OCI-LY1 (cell line): ENCODE measurements around the gene SMIM5.

Experiments used
- H2AFZ ChIP-seq: fragments of 200-600 bp; sonication (generic), shearing (Covaris generic); 2 replicates; pipeline ENCODE4 v1.6.0; 2014; ENCODE audit warnings: antibody characterized with exemption, mild to moderate bottlenecking, low read length
- H3F3A ChIP-seq: fragments of 200-600 bp; sonication (generic), shearing (Covaris generic); 2 replicates; pipeline ENCODE4 v1.6.0; 2014; ENCODE audit warnings: mild to moderate bottlenecking, antibody characterized with exemption, low read length, moderate library complexity; ENCODE audit not compliant: insufficient read depth
- H3K27ac ChIP-seq: fragments of 200-600 bp; sonication (generic); 2 replicates; pipeline ENCODE4 v1.5.1; 2014; ENCODE audit warnings: low read length, mixed run types, mild to moderate bottlenecking, low read depth; ENCODE audit not compliant: poor library complexity, severe bottlenecking
- H3K27me3 ChIP-seq: fragments of 200-600 bp; sonication (generic); 2 replicates; pipeline ENCODE4 v1.6.0; 2014; ENCODE audit warnings: antibody characterized with exemption, mild to moderate bottlenecking, low read length, moderate library complexity; ENCODE audit not compliant: insufficient read depth
- H3K36me3 ChIP-seq: fragments of 200-600 bp; sonication (generic); 2 replicates; pipeline ENCODE4 v1.6.1; 2014; ENCODE audit warnings: mild to moderate bottlenecking, antibody characterized with exemption, low read length, moderate library complexity, mixed read lengths; ENCODE audit not compliant: insufficient read depth
- H3K4me1 ChIP-seq: fragments of 200-600 bp; sonication (generic); 2 replicates; pipeline ENCODE4 v1.5.1; 2014; ENCODE audit warnings: mild to moderate bottlenecking, low read length, moderate library complexity; ENCODE audit not compliant: insufficient read depth, severe bottlenecking
- H3K4me2 ChIP-seq: fragments of 200-600 bp; sonication (generic), shearing (Covaris generic); 2 replicates; pipeline ENCODE4 v1.6.1; 2014; ENCODE audit warnings: low read length
- H3K4me3 ChIP-seq: fragments of 200-600 bp; sonication (generic); 2 replicates; pipeline ENCODE4 v1.5.1; 2014; ENCODE audit warnings: low read length, low read depth, mild to moderate bottlenecking, mixed read lengths; ENCODE audit not compliant: poor library complexity, severe bottlenecking
- H3K79me2 ChIP-seq: fragments of 200-600 bp; shearing (Covaris generic); 2 replicates; pipeline ENCODE4 v1.6.1; 2016; ENCODE audit warnings: mixed run types, low read length, mixed read lengths; ENCODE audit not compliant: insufficient read depth
- H3K9ac ChIP-seq: fragments of 200-600 bp; sonication (generic), shearing (Covaris generic); 2 replicates; pipeline ENCODE4 v1.6.1; 2014; ENCODE audit warnings: mild to moderate bottlenecking, low read length, mixed read lengths
- H3K9me2 ChIP-seq: fragments of 200-600 bp; sonication (generic), shearing (Covaris generic); 2 replicates; pipeline ENCODE4 v1.6.1; 2014; ENCODE audit warnings: low read depth, mild to moderate bottlenecking, low read length, mixed read lengths
- H3K9me3 ChIP-seq: fragments of 200-600 bp; shearing (Covaris generic); 2 replicates; pipeline ENCODE4 v1.6.1; 2014; ENCODE audit warnings: low read length, mixed read lengths
- H4K20me1 ChIP-seq: fragments of 200-600 bp; sonication (generic), shearing (Covaris generic); 2 replicates; pipeline ENCODE4 v1.6.0; 2016; ENCODE audit warnings: mild to moderate bottlenecking, low read length; ENCODE audit not compliant: insufficient read depth
- EZH2 ChIP-seq: fragments of 200-600 bp; sonication (generic), shearing (Covaris generic); IDR thresholded peaks from 2 replicates; pipeline ENCODE4 v1.8.0; 2017; ENCODE audit warnings: borderline replicate concordance, mixed run types, mild to moderate bottlenecking, antibody characterized with exemption, low read length, moderate library complexity, mixed read lengths
- TF ChIP-seq, protein P1 (sequence below): fragments of 200-600 bp; sonication (generic), shearing (Covaris generic); IDR thresholded peaks from 2 replicates; pipeline ENCODE4 v1.5.1; 2017; ENCODE audit warnings: mild to moderate bottlenecking, antibody characterized with exemption, low read length, moderate library complexity, mixed read lengths

Gene SMIM5

DNA sequence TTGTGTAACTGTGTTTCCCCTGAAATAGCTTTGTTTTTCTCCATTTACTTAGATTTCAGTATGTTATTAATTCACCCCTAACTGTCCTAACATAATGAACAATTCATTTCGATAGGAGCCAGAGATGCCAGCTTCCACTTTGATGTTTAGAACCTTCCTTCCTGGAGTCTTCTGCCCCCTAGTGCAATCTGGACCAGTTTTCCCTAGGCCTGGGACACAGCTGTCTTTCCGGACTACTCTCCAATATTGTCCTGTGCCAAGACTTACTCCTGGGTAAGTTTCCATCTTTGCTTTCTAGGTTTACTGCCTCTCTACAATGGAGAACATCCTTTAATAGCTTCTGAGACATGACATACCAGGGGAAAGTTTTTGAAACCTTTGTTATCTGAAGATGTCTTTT is 20.9 kb downstream of the SMIM5 start:
- no peaks in the 10 kb centered on the region for H3K79me2 ChIP-seq
- no peaks in the 10 kb centered on the region for H4K20me1 ChIP-seq
- H3K27ac ChIP-seq, result no peak overlapping the region
- no peaks in the 10 kb centered on the region for H3K9me3 ChIP-seq
- H3K4me3 ChIP-seq, result no peak overlapping the region
- TF ChIP-seq EZH2, result no peak
- TF ChIP-seq, protein P1, sequence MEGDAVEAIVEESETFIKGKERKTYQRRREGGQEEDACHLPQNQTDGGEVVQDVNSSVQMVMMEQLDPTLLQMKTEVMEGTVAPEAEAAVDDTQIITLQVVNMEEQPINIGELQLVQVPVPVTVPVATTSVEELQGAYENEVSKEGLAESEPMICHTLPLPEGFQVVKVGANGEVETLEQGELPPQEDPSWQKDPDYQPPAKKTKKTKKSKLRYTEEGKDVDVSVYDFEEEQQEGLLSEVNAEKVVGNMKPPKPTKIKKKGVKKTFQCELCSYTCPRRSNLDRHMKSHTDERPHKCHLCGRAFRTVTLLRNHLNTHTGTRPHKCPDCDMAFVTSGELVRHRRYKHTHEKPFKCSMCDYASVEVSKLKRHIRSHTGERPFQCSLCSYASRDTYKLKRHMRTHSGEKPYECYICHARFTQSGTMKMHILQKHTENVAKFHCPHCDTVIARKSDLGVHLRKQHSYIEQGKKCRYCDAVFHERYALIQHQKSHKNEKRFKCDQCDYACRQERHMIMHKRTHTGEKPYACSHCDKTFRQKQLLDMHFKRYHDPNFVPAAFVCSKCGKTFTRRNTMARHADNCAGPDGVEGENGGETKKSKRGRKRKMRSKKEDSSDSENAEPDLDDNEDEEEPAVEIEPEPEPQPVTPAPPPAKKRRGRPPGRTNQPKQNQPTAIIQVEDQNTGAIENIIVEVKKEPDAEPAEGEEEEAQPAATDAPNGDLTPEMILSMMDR, result no peak
- H3F3A ChIP-seq, result no peaks in the 10 kb centered on the region
- H3K36me3 ChIP-seq, result peaks cover 52% of the 10 kb centered on the region; the same call in 1 of the 2 replicates
- H3K9ac ChIP-seq, result no peak overlapping the region
- H3K27me3 ChIP-seq, result no peaks in the 10 kb centered on the region
- peaks cover 10% of the 10 kb centered on the region for H3K4me1 ChIP-seq
- H3K4me2 ChIP-seq, result no peak overlapping the region
- no peaks in the 10 kb centered on the region for H3K9me2 ChIP-seq
- no peak overlapping the region for H2AFZ ChIP-seq

DNA sequence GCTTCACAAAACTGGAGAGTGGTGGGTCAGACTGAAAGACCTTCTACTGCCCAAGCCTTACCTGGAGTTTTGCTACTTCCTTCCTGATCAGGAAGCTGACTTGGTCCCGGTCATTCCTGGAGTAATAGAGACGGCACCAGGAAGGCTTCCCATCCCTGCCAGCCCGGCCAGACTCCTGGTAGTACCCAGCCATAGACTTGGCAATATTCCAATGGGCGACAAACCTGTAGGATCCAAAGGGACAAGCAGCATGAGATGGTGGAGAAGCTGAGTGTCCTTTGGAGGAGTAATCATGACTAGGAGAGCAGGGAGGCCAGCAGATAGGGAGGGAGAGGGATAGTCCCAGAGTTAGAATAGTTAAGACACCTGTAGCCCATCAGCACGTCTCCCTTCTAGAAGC is 25.0 kb downstream of the SMIM5 start:
- peaks cover 64% of the 10 kb centered on the region for H3K36me3 ChIP-seq
- no peaks in the 10 kb centered on the region for H4K20me1 ChIP-seq
- H3K27ac ChIP-seq, result no peak overlapping the region
- H3K4me2 ChIP-seq, result no peak overlapping the region
- H3K4me1 ChIP-seq, result peaks cover under 1% of the 10 kb centered on the region
- H3K9me3 ChIP-seq, result no peaks in the 10 kb centered on the region
- H2AFZ ChIP-seq, result no peak overlapping the region
- H3K27me3 ChIP-seq, result no peaks in the 10 kb centered on the region
- no peaks in the 10 kb centered on the region for H3F3A ChIP-seq
- no peaks in the 10 kb centered on the region for H3K9me2 ChIP-seq
- no peak overlapping the region for H3K9ac ChIP-seq
- H3K79me2 ChIP-seq, result no peaks in the 10 kb centered on the region
- no peak overlapping the region for H3K4me3 ChIP-seq
- no peak for TF ChIP-seq EZH2
- TF ChIP-seq, protein P1, result no peak

DNA sequence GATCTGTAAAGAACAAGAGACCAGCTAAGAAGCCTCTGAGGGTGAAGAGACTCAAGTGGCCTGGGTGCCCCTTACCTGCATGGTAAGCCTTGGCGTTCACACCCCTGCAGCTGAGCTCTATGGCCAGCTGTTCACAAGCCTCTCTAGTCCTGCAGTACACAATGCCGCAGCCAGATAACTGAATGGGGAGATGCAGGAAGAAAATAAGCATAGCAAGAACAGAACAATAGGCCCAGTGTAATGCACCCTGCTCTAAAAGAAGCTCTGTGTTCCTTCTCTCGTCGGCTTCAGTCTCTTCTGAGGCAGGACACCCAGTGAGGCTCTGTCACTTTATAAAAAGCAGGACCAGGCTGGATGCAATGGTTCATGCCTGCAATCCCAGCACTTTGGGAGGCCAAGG is 28.3 kb downstream of the SMIM5 start:
- H3F3A ChIP-seq, result peaks cover 10% of the 10 kb centered on the region; the same call in 1 of the 2 replicates
- H3K36me3 ChIP-seq, result peaks cover 52% of the 10 kb centered on the region
- no peak overlapping the region for H3K4me2 ChIP-seq
- no peak overlapping the region for H3K4me3 ChIP-seq
- H4K20me1 ChIP-seq, result no peaks in the 10 kb centered on the region
- no peaks in the 10 kb centered on the region for H3K9me3 ChIP-seq
- H3K9me2 ChIP-seq, result no peaks in the 10 kb centered on the region
- H3K4me1 ChIP-seq, result peaks cover 33% of the 10 kb centered on the region
- H3K79me2 ChIP-seq, result peaks cover 5% of the 10 kb centered on the region
- TF ChIP-seq, protein P1, result no peak
- no peak for TF ChIP-seq EZH2
- H3K9ac ChIP-seq, result no peak overlapping the region
- H3K27ac ChIP-seq, result no peak overlapping the region
- no peaks in the 10 kb centered on the region for H3K27me3 ChIP-seq
- no peak overlapping the region for H2AFZ ChIP-seq
